KOPT-K1 (cell line): Measurements from ENCODE around the gene NLK.
A peak's percentile ranks its signal among the peaks of the same experiment; 100 is the strongest.
"Not testable (repeated sequence)": the region's sequence is repeated elsewhere in the genome, so short reads cannot be mapped to it uniquely, and the experiment has no call there.

Source experiments
- H3K27ac ChIP-seq: fragments of 200-600 bp; sonication (generic); 2 replicates; pipeline ENCODE4 v1.5.1; 2016; ENCODE audit warnings: antibody characterized with exemption, mild to moderate bottlenecking, low read depth, low read length; ENCODE audit not compliant: poor library complexity, severe bottlenecking
- H3K36me3 ChIP-seq: fragments of 200-600 bp; sonication (generic); 2 replicates; pipeline ENCODE4 v1.5.1; 2017; ENCODE audit warnings: antibody characterized with exemption, mild to moderate bottlenecking, low read length, moderate library complexity; ENCODE audit not compliant: insufficient read depth
- H3K9me3 ChIP-seq: fragments of 200-600 bp; sonication (generic); 2 replicates; pipeline ENCODE4 v1.5.1; 2017; ENCODE audit warnings: antibody characterized with exemption, low read length, mild to moderate bottlenecking; ENCODE audit not compliant: insufficient read depth, poor library complexity, severe bottlenecking

Gene NLK

DNA sequence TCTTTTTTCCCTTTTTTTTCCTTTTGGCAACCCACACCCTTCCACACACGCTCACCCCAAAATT, at the start of gene NLK:
TSS of gene NLK (plus strand) at position 21 of the 64 bp plus-strand sequence. CDS start 197 bp downstream, outside the sequence.
- Histone ChIP-seq H3K27ac (peak within 1 kb of the TSS; percentile 66), H3K9me3 (no peaks in the 10 kb centered on the region), H3K36me3 (no peaks in the 10 kb centered on the region; the same call in 1 of the 2 replicates)

DNA sequence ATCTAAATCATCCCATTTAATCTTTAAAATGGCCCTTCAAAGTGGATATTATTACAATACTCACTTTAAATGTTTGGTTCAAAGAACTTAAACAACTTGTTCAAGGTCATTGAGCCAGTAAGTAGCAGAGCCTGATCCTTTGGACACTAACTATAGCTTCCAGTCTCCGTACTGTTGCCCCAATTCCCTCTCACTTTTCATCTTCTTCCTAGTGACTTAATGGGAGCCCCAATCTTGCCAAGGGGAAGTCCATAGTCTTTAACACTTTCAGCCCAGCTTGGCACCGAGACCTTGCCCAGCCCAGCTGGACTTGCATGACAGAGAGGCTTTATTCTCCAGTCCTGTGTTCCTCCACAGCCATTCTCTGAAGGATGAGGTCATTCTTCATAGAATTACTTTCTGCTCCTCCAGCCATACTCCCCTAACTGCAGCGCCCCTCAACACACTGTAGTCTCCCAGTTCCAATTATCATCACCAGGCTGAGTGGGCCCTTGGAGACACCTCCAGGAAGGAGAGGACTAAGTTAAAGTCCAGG, 49.2 kb upstream of the NLK start:
- peaks cover 4% of the 10 kb centered on the region for H3K9me3 ChIP-seq
- no peak overlapping the region for H3K27ac ChIP-seq
- no peaks in the 10 kb centered on the region for H3K36me3 ChIP-seq

DNA sequence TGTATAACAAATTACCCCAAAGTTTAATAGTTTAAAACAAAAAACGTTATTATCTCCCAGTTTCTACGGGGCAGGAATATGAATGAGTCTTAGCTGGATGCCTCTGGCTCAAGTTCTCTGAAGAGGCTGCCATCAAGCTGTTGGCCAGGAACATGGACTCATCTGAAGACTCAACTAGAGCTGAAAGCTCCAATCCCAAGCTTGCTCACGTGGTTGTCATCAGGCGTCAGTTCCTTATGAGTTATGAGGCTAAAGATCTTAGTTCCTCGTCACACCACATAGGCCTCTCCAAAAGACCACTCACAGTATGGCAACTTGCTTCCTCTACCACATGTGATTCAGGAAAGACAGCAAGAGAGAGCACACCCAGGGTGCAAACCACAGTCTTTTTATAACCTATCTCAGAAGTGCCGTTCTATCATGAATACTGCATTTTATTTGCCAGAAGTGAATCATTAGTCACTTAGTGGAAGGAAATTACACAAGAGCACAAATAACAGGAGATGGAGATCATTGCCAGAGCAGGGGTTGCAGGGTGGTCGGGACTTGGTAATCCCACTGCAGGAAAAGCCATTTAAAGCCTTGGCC, 48.7 kb upstream of the NLK start:
- Histone ChIP-seq H3K9me3 (peaks cover 4% of the 10 kb centered on the region), H3K36me3 (no peaks in the 10 kb centered on the region), H3K27ac (no peak overlapping the region)

DNA sequence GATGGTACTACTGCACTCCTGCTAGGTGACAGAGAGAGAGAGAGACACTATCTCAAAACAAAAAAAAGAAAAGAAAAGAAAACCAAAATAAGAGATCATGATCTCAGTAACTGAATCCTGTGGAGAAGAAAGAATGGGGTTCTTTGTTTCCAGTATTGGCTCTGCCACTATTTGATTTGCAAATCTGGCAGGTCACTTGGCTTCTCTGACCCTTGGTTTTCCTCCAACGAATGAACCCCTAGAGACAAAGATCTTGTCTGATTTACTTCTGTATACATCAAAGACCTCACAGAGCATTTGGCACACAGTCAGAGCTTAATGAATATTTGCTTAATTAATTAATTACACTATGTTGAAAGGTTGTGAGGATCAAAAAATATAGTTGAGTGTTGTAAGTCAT, 47.9 kb upstream of the NLK start:
- H3K27ac ChIP-seq, result no peak overlapping the region
- H3K36me3 ChIP-seq, result no peaks in the 10 kb centered on the region
- H3K9me3 ChIP-seq, result peaks cover 4% of the 10 kb centered on the region

DNA sequence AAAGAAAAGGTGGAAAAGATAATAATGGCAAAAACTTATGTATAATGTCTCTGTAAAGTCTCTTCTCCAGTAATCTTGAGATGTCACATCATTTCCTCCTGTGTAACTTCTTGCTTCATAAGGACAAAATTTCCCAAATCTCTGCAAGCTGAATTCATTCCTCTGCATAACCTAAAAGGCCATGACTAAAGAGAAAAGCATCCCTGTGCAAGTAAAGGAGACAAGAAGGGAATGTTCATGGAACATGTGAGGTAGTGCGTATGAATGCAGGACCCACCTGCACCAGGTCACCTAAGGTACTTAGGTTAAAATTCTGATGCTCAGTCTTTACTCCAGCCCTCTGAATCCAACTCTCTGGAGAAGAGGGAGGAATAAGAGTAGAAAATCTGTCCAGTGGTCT, 46.9 kb upstream of the NLK start:
- Histone ChIP-seq H3K36me3 (no peaks in the 10 kb centered on the region), H3K9me3 (peaks cover 4% of the 10 kb centered on the region), H3K27ac (no peak overlapping the region)

DNA sequence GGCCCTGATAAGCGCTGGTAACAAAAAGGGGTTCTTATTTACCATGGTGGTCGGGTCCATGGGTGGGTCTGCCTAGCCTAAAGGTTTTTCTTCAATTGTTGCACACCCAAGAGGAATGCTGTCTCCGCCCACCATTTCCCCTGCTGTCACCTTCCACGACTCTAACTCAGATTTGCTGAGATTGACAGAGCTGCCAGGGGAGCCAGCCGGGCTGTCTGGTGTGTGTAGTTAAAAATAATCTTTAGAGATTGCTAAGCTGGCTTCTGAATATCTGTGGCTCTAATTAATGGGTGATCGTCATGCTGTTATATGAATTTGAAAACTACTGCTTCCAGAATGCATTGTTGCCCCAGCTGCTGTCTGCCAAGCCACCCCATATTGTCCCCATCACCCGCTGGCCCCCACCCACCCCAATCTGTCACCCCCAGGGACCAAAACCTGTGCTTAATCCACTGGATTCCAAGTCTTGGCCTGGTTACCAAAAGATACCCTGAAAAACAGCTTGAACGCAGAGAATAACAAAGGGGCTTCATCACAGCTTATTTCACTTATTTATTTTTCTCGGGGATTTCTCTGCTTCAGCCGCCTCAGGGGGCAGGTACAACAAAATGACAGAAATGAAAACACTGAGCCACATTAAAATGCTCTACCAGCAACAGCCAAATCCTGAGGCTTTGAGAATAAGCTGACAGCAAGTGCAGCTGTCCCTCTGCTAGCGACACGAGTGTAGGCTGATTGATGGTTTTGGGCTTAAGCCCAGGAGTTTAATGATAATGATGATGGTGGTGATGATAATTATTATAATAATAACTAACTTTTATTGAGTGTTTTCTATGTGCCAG, 46.1 kb upstream of the NLK start:
- no peaks in the 10 kb centered on the region for H3K36me3 ChIP-seq
- H3K27ac ChIP-seq, result no peak overlapping the region
- peaks cover 4% of the 10 kb centered on the region for H3K9me3 ChIP-seq

DNA sequence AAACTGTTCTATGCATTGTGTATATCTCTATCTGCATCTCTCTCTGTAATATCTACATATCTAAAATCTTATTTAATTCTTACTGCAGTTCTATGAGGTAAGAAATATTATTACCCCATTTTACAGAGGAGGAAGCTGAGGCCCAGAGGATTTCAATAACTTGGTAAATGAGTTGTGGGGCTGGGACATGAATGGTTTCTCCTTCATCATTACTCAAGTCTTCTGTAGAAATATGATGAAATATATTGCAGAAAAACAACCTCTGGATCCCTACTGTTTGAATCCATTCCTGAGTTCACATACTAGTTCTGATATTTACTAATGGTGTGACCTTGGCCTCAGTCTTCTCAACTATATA, 45.5 kb upstream of the NLK start:
- peaks cover 4% of the 10 kb centered on the region for H3K9me3 ChIP-seq
- no peak overlapping the region for H3K27ac ChIP-seq
- no peaks in the 10 kb centered on the region for H3K36me3 ChIP-seq

DNA sequence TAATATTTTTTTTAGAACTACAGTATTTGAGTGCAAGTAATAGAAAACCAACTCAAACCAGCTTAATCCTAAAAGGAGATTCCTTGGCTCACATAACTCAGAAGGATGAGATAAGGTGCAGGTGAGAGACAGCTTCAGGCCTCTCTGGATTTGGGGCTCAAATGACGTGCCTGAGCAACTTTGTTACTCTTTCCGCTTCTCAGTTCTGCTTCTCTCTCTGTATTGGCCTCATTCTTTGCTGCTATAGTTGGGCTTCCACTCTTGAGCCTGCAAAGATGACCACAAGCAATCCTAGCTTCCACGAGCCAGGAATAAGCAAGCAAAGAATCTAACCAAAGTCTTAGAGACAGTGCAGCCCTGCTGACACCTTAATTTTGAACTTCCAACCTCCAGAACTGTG, 45.0 kb upstream of the NLK start:
- Histone ChIP-seq H3K36me3 (no peaks in the 10 kb centered on the region), H3K27ac (no peak overlapping the region), H3K9me3 (peaks cover 4% of the 10 kb centered on the region)

DNA sequence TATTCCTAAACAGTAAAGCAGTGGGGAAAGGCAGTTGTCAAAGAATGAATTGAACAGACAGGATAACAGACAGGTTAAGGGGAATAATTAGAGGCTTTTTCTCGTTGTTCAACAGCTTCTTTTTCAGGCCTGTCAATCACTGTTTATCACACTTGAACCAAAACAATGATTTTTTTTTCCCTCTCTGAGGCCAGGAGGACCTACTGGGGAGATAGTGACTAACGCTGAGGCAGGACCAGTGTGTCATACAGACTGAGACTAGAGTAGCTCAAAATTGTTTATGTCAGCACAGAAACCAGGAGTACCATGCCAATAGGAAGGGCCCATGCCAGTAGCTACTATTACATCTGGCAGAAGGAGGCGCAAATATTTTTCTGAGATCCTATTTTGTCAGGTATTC, 41.3 kb upstream of the NLK start:
- H3K9me3 ChIP-seq, result no peaks in the 10 kb centered on the region
- no peaks in the 10 kb centered on the region for H3K36me3 ChIP-seq
- no peak overlapping the region for H3K27ac ChIP-seq

DNA sequence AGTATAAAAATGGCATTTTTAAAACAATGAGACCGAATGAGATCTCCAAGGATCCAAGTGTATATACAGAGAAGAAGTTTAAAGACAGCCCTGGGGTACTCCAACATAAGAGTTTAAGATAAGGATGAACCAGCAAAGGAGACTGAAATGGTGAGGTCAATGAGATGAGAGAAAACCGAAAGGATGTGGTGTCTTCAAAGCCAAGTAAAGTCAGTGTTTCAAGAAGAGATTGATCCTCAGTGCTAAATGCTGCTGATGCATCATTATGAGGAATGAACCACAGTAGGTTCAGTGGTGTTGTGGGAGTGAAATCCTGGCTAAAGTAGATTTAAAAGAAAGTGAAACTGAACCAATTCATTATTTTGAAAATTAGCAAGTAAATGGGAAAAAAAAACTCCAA, 38.1 kb upstream of the NLK start:
- no peaks in the 10 kb centered on the region for H3K36me3 ChIP-seq
- H3K27ac ChIP-seq, result no peak overlapping the region
- H3K9me3 ChIP-seq, result no peaks in the 10 kb centered on the region

DNA sequence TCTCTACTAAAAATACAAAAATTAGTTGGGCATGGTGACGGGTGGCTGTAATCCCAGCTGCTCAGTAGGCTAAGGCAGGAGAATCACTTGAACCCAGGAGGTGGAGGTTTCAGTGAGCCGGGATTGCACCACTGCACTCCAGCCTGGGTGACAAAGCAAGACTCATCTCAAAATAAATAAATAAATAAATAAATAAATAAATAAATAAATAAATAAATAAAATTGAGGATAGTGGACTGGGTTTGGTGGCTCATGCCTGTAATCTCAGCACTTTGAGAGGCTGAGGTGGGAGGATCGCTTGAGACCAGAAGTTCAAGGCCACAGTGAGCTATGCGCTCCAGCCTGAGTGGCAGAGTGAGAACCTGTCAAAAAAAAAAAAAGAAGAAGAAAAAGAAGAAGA, 34.6 kb upstream of the NLK start:
- not testable (repeated sequence) for H3K36me3 ChIP-seq, H3K9me3 ChIP-seq, H3K27ac ChIP-seq

DNA sequence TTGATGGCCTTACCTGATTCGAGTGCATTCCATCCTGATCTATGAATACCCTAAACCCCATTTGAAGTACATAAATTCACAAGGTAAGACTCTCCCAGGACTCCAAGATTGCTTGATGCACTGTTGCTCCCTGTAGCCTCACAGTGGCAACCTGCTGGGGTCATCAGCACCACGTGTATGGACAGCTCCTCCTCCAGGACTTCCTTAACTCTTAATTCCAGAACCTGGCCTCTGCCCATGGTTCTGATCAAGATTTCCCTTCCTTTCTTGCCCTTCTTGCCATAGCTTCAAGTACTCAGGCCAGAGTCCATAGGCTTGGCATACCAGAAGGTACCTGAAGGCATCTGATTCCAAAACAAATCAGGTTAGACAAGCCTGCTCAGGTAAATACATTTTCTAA, 34.0 kb upstream of the NLK start:
- Histone ChIP-seq H3K27ac (no peak overlapping the region), H3K9me3 (no peaks in the 10 kb centered on the region), H3K36me3 (no peaks in the 10 kb centered on the region)

DNA sequence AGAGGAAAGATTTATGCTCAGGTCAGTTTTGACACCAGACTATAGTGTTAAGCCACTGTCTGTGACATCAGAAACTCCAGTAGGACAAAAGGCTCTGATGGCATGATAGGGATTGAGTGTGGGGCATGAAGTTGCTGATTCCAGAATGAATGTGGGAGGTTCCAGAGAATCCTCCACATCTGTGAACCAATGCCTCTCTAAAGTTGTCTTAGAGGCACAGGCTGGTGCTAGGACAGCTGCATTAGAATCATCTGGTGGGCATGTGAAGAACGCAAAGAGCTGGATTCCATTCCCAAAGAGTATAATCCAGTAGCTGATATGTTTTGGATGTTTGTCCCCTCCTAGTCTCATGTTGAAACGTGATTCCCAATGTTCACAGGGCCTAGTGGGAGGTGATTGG, 32.1 kb upstream of the NLK start:
- H3K27ac ChIP-seq, result no peak overlapping the region
- H3K9me3 ChIP-seq, result no peaks in the 10 kb centered on the region
- H3K36me3 ChIP-seq, result no peaks in the 10 kb centered on the region

DNA sequence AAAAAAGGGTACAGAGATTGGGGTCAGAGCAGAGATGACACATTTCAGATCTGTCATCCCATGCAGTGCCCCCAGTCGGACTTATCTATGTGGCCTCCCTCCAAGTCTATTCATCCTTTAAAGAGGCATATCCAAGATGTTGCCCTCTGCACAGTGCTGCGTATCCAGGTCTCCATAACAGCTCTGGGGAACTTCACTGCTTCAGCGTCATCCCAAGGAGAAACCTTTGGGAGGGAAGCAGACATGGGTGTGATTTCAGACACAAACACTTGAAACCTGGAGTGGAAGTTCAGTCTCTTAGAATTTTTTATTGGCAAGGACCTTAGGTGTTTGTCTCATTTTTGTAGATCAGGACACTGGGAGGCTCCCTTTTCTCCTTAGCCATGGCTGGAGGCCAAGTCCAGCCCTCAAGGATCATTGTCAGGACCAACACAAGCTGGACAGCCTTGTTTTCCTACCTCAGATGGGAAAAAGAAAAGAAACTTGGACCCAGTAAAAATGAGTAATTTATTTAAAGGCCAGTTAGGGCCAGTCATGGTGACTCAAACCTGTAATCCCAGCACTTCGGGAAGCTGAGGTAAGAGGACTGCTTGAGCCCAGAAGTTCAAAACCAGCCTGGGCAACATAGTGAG, 23.9 kb upstream of the NLK start:
- Histone ChIP-seq H3K9me3 (peaks cover 5% of the 10 kb centered on the region), H3K36me3 (no peaks in the 10 kb centered on the region), H3K27ac (no peak overlapping the region)

DNA sequence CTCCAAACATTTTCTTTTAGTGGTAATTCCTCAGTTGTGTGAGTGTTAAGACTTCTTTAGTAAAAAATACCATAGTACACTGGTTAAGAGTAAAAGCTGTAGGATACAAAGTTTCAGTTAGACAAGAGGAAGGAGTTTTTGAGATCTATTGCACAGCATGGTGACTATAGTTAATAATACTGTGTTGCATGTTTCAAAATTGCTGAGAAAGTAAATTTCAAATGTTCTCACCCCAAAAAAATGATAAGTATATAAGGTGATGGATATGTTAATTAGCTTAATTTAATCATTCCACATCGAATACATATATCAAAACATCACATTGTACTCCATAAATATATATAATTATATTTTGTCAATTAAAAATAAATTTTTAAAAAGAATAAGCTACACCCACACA, 22.0 kb upstream of the NLK start:
- peaks cover 5% of the 10 kb centered on the region for H3K9me3 ChIP-seq
- no peak overlapping the region for H3K27ac ChIP-seq
- no peaks in the 10 kb centered on the region for H3K36me3 ChIP-seq

DNA sequence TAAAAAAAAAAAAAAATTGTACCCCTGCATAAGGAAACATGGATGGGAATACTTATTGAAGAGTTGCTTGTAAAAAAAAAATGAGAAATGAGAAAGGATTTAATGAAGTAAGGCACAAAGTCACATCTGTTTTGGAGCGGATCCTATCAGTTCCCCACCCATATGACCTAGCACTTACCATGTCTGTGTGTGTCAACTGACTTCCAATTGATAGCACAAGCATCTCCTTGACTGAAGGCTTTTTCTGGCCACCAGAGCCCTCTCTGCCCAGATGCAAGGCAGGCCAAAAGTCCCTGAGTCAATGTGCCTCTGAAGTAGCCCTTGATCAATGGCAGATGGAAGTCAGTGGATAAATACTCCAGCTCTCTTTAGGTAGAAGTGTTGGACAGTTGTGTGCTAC, 13.4 kb upstream of the NLK start:
- Histone ChIP-seq H3K36me3 (no peaks in the 10 kb centered on the region), H3K9me3 (no peaks in the 10 kb centered on the region), H3K27ac (no peak overlapping the region)
